ENCODE measurements around the gene MAPKBP1.

MAPKBP1 gene

GRCh38 chr15:41782371-41783282 is 8.3 kb downstream of the MAPKBP1 start:
- DNase-seq (ENCODE audit: low read depth, low spot score) = no peak
- H3K27ac ChIP-seq (ENCODE audit: low read length) = no peak overlapping the region
- no peaks in the 10 kb centered on the region for H3K36me3 ChIP-seq (ENCODE audit: control insufficient read depth, insufficient read depth, low read length)

GRCh38 chr15:41783296-41783695 is 9.0 kb downstream of the MAPKBP1 start:
- no CpG with 5 or more reads among the region's 1 CpG for WGBS (ENCODE audit: insufficient coverage, insufficient read length)
- H3K27me3 ChIP-seq (ENCODE audit: control insufficient read depth, insufficient read depth, low read length) = no peaks in the 10 kb centered on the region
- H3K9me3 ChIP-seq (ENCODE audit: control insufficient read depth, insufficient read depth, low read length) = no peaks in the 10 kb centered on the region
- H3K4me3 ChIP-seq (ENCODE audit: low read length) = no peak overlapping the region
- no peaks in the 10 kb centered on the region for H3K4me1 ChIP-seq (ENCODE audit: control insufficient read depth, insufficient read depth, low read length)
- no peak for DNase-seq (ENCODE audit: low read depth, low spot score)
- no peaks in the 10 kb centered on the region for H3K36me3 ChIP-seq (ENCODE audit: control insufficient read depth, insufficient read depth, low read length)
- H3K27ac ChIP-seq (ENCODE audit: low read length) = no peak overlapping the region

More at GRCh38 chr15:41782371-41783282, 8.3 kb downstream of the MAPKBP1 start:
- no CpG with 5 or more reads among the region's 5 CpGs for whole genome bisulfite sequencing (ENCODE audit: insufficient coverage, insufficient read length)
- Histone ChIP-seq H3K4me3 (ENCODE audit: low read length) (no peak overlapping the region), H3K9me3 (ENCODE audit: control insufficient read depth, insufficient read depth, low read length) (no peaks in the 10 kb centered on the region), H3K27me3 (ENCODE audit: control insufficient read depth, insufficient read depth, low read length) (no peaks in the 10 kb centered on the region), H3K4me1 (ENCODE audit: control insufficient read depth, insufficient read depth, low read length) (no peaks in the 10 kb centered on the region)

GRCh38 chr15:41788262-41788661 is 14.0 kb downstream of the MAPKBP1 start:
- no peaks in the 10 kb centered on the region for H3K36me3 ChIP-seq (ENCODE audit: control insufficient read depth, insufficient read depth, low read length)
- H3K4me3 ChIP-seq (ENCODE audit: low read length) = no peak overlapping the region
- WGBS (ENCODE audit: insufficient coverage, insufficient read length) = no CpG with 5 or more reads among the region's 3 CpGs
- peaks cover 10% of the 10 kb centered on the region for H3K4me1 ChIP-seq (ENCODE audit: control insufficient read depth, insufficient read depth, low read length)
- DNase-seq (ENCODE audit: low read depth, low spot score) = no peak
- H3K27ac ChIP-seq (ENCODE audit: low read length) = no peak overlapping the region
- no peaks in the 10 kb centered on the region for H3K9me3 ChIP-seq (ENCODE audit: control insufficient read depth, insufficient read depth, low read length)
- no peaks in the 10 kb centered on the region for H3K27me3 ChIP-seq (ENCODE audit: control insufficient read depth, insufficient read depth, low read length)

- H3K4me3 ChIP-seq (ENCODE audit: low read length) = no peak overlapping the region
- H3K36me3 ChIP-seq (ENCODE audit: control insufficient read depth, insufficient read depth, low read length) = no peaks in the 10 kb centered on the region
- WGBS (ENCODE audit: insufficient coverage, insufficient read length) = no CpG with 5 or more reads among the region's 4 CpGs
- no peak for DNase-seq (ENCODE audit: low read depth, low spot score)
- no peaks in the 10 kb centered on the region for H3K9me3 ChIP-seq (ENCODE audit: control insufficient read depth, insufficient read depth, low read length)
- H3K27ac ChIP-seq (ENCODE audit: low read length) = no peak overlapping the region
- H3K27me3 ChIP-seq (ENCODE audit: control insufficient read depth, insufficient read depth, low read length) = no peaks in the 10 kb centered on the region
- H3K4me1 ChIP-seq (ENCODE audit: control insufficient read depth, insufficient read depth, low read length) = peaks cover 10% of the 10 kb centered on the region
Observed at GRCh38 chr15:41789236-41789635, 15.0 kb downstream of the MAPKBP1 start.

- Histone ChIP-seq H3K36me3 (ENCODE audit: control insufficient read depth, insufficient read depth, low read length) (no peaks in the 10 kb centered on the region), H3K27me3 (ENCODE audit: control insufficient read depth, insufficient read depth, low read length) (no peaks in the 10 kb centered on the region), H3K27ac (ENCODE audit: low read length) (no peak overlapping the region), H3K9me3 (ENCODE audit: control insufficient read depth, insufficient read depth, low read length) (no peaks in the 10 kb centered on the region), H3K4me3 (ENCODE audit: low read length) (no peak overlapping the region), H3K4me1 (ENCODE audit: control insufficient read depth, insufficient read depth, low read length) (peaks cover 10% of the 10 kb centered on the region)
- DNase-seq (ENCODE audit: low read depth, low spot score) = no peak
Observed at GRCh38 chr15:41789662-41790061, 15.4 kb downstream of the MAPKBP1 start.

- Histone ChIP-seq H3K27ac (ENCODE audit: low read length) (no peak overlapping the region), H3K9me3 (ENCODE audit: control insufficient read depth, insufficient read depth, low read length) (no peaks in the 10 kb centered on the region), H3K4me1 (ENCODE audit: control insufficient read depth, insufficient read depth, low read length) (peaks cover 10% of the 10 kb centered on the region), H3K27me3 (ENCODE audit: control insufficient read depth, insufficient read depth, low read length) (no peaks in the 10 kb centered on the region), H3K36me3 (ENCODE audit: control insufficient read depth, insufficient read depth, low read length) (no peaks in the 10 kb centered on the region), H3K4me3 (ENCODE audit: low read length) (no peak overlapping the region)
- no peak for DNase-seq (ENCODE audit: low read depth, low spot score)
- WGBS (ENCODE audit: insufficient coverage, insufficient read length) = no CpG with 5 or more reads among the region's 3 CpGs
Observed at GRCh38 chr15:41790169-41790568, 15.9 kb downstream of the MAPKBP1 start.

- no peaks in the 10 kb centered on the region for H3K27me3 ChIP-seq (ENCODE audit: control insufficient read depth, insufficient read depth, low read length)
- no CpG with 5 or more reads among the region's 5 CpGs for WGBS (ENCODE audit: insufficient coverage, insufficient read length)
- peaks cover 10% of the 10 kb centered on the region for H3K4me1 ChIP-seq (ENCODE audit: control insufficient read depth, insufficient read depth, low read length)
- no peak overlapping the region for H3K27ac ChIP-seq (ENCODE audit: low read length)
- H3K9me3 ChIP-seq (ENCODE audit: control insufficient read depth, insufficient read depth, low read length) = no peaks in the 10 kb centered on the region
- H3K4me3 ChIP-seq (ENCODE audit: low read length) = no peak overlapping the region
- DNase-seq (ENCODE audit: low read depth, low spot score) = no peak
- no peaks in the 10 kb centered on the region for H3K36me3 ChIP-seq (ENCODE audit: control insufficient read depth, insufficient read depth, low read length)
Observed at GRCh38 chr15:41790756-41791546, 16.7 kb downstream of the MAPKBP1 start.

- DNase-seq (ENCODE audit: low read depth, low spot score) = no peak
- Histone ChIP-seq H3K9me3 (ENCODE audit: control insufficient read depth, insufficient read depth, low read length) (no peaks in the 10 kb centered on the region), H3K4me3 (ENCODE audit: low read length) (no peak overlapping the region)
Observed at GRCh38 chr15:41791547-41791937, 17.3 kb downstream of the MAPKBP1 start.

GRCh38 chr15:41792000-41792637 is 17.8 kb downstream of the MAPKBP1 start:
- H3K9me3 ChIP-seq (ENCODE audit: control insufficient read depth, insufficient read depth, low read length) = no peaks in the 10 kb centered on the region
- no peak overlapping the region for H3K4me3 ChIP-seq (ENCODE audit: low read length)
- H3K4me1 ChIP-seq (ENCODE audit: control insufficient read depth, insufficient read depth, low read length) = peaks cover 10% of the 10 kb centered on the region
- no peaks in the 10 kb centered on the region for H3K36me3 ChIP-seq (ENCODE audit: control insufficient read depth, insufficient read depth, low read length)
- WGBS (ENCODE audit: insufficient coverage, insufficient read length) = no CpG with 5 or more reads among the region's 5 CpGs
- DNase-seq (ENCODE audit: low read depth, low spot score) = no peak
- no peak overlapping the region for H3K27ac ChIP-seq (ENCODE audit: low read length)
- H3K27me3 ChIP-seq (ENCODE audit: control insufficient read depth, insufficient read depth, low read length) = no peaks in the 10 kb centered on the region

More at GRCh38 chr15:41791547-41791937, 17.3 kb downstream of the MAPKBP1 start:
- Histone ChIP-seq H3K36me3 (ENCODE audit: control insufficient read depth, insufficient read depth, low read length) (no peaks in the 10 kb centered on the region), H3K4me1 (ENCODE audit: control insufficient read depth, insufficient read depth, low read length) (peaks cover 10% of the 10 kb centered on the region), H3K27ac (ENCODE audit: low read length) (no peak overlapping the region), H3K27me3 (ENCODE audit: control insufficient read depth, insufficient read depth, low read length) (no peaks in the 10 kb centered on the region)
- WGBS (ENCODE audit: insufficient coverage, insufficient read length) = no CpG with 5 or more reads among the region's 4 CpGs

- Histone ChIP-seq H3K36me3 (ENCODE audit: control insufficient read depth, insufficient read depth, low read length) (no peaks in the 10 kb centered on the region), H3K4me3 (ENCODE audit: low read length) (no peak overlapping the region), H3K27me3 (ENCODE audit: control insufficient read depth, insufficient read depth, low read length) (no peaks in the 10 kb centered on the region), H3K9me3 (ENCODE audit: control insufficient read depth, insufficient read depth, low read length) (no peaks in the 10 kb centered on the region), H3K4me1 (ENCODE audit: control insufficient read depth, insufficient read depth, low read length) (peaks cover 10% of the 10 kb centered on the region), H3K27ac (ENCODE audit: low read length) (no peak overlapping the region)
- WGBS (ENCODE audit: insufficient coverage, insufficient read length) = no CpG with 5 or more reads among the region's 4 CpGs
- no peak for DNase-seq (ENCODE audit: low read depth, low spot score)
Observed at GRCh38 chr15:41794081-41794480, 19.8 kb downstream of the MAPKBP1 start.
